ENCODE measurements around the gene WDFY2. TPM values are rescaled to one million over a fixed set of nuclear protein-coding genes. Genes with fewer than 3 reads are reported as not detected.

Gene WDFY2
- total and polyA plus RNA-seq, 2 experiments from 2014 or later = 6.9 to 14.2 TPM

DNA sequence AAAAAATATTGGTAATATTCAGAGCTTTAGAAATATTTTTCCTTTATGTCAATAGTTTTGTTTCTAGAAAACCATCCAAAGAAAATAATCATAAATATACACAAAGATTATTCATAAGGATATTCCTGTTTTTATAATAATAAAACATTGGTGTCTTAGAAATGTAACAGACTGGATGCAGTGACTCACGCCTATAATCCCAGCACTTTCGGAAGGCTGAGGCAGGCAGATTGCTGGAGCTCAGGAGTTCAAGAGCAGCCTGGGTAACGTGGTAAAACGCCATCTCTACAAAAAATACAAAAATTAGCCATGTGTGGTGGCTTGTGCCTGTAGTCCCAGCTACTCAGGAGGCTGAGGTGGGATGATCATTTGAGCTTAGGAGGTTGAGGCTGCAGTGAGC, 112.9 kb downstream of the WDFY2 start:
- H3K4me3 ChIP-seq = no peak overlapping the region
- whole genome bisulfite sequencing, 2 experiments (ENCODE audit: low coverage in 1 of 2, low lambda C conversion rate in 2 of 2, missing lambda C conversion rate in 2 of 2) = 89 to 92% methylated on average over 4 of the region's 4 CpGs
- H2AFZ ChIP-seq = no peak overlapping the region
- H3K27me3 ChIP-seq (replicated peaks; ENCODE audit: insufficient read depth) = no peaks in the 10 kb centered on the region
- H3K9me3 ChIP-seq (ENCODE audit: low read depth) = no peaks in the 10 kb centered on the region
- TF ChIP-seq EZH2phosphoT487 (IDR thresholded peaks at IDR 0.05; ENCODE audit: insufficient read depth, low read depth) (no peak), EZH2 (IDR thresholded peaks at IDR 0.05; ENCODE audit: insufficient read depth, poor library complexity, severe bottlenecking) (no peak)
- H3K27ac ChIP-seq = no peak overlapping the region
- H3K9me2 ChIP-seq (ENCODE audit: insufficient read depth) = no peaks in the 10 kb centered on the region
- no peaks in the 10 kb centered on the region for H3K36me3 ChIP-seq (ENCODE audit: low read depth)
- no peak overlapping the region for H3K9ac ChIP-seq
- H3K4me2 ChIP-seq (ENCODE audit: unreplicated experiment) = no peak overlapping the region
- no peaks in the 10 kb centered on the region for H3K4me1 ChIP-seq (ENCODE audit: insufficient read depth)
- H3F3A ChIP-seq (ENCODE audit: insufficient read depth) = no peaks in the 10 kb centered on the region
- no peaks in the 10 kb centered on the region for H4K20me1 ChIP-seq (ENCODE audit: insufficient read depth)
- peak; percentile 12 for DNase-seq
- H3K79me2 ChIP-seq (ENCODE audit: insufficient read depth) = peaks cover 87% of the 10 kb centered on the region
- in situ Hi-C loops (cut with MboI) = no loop called here

DNA sequence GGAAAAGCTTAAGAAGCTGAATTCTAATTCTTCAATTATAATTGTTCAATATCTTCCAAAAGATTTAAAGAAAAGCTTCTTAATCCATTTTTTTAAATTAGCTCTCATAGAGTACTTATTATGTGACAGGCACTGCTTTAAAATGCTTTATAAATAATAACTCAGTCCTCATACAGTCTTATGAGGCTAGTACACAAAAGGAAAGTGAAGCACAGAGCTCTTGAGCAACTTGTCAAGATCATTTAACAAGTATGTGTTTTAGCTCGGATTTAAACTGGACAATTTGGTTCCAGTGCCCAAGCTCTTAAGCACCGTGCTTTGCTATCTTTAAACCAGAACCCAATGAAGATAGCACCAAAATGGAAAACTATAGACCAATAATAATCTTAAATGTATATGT, 113.6 kb downstream of the WDFY2 start:
- H3K9ac ChIP-seq = no peak overlapping the region
- no peaks in the 10 kb centered on the region for H3K36me3 ChIP-seq (ENCODE audit: low read depth)
- no peak overlapping the region for H3K27ac ChIP-seq
- no peaks in the 10 kb centered on the region for H3F3A ChIP-seq (ENCODE audit: insufficient read depth)
- H3K4me2 ChIP-seq (ENCODE audit: unreplicated experiment) = no peak overlapping the region
- H3K4me1 ChIP-seq (ENCODE audit: insufficient read depth) = no peaks in the 10 kb centered on the region
- H3K79me2 ChIP-seq (ENCODE audit: insufficient read depth) = peaks cover 90% of the 10 kb centered on the region
- DNase-seq = no peak
- 96 to 98% methylated on average over 2 of the region's 2 CpGs for WGBS, 2 experiments (ENCODE audit: low coverage in 1 of 2, low lambda C conversion rate in 2 of 2, missing lambda C conversion rate in 2 of 2)
- no peaks in the 10 kb centered on the region for H4K20me1 ChIP-seq (ENCODE audit: insufficient read depth)
- no peaks in the 10 kb centered on the region for H3K9me3 ChIP-seq (ENCODE audit: low read depth)
- H3K9me2 ChIP-seq (ENCODE audit: insufficient read depth) = no peaks in the 10 kb centered on the region
- H2AFZ ChIP-seq = no peak overlapping the region
- in situ Hi-C loops (cut with MboI) = no loop called here
- no peaks in the 10 kb centered on the region for H3K27me3 ChIP-seq (replicated peaks; ENCODE audit: insufficient read depth)
- TF ChIP-seq EZH2phosphoT487 (IDR thresholded peaks at IDR 0.05; ENCODE audit: insufficient read depth, low read depth) (no peak), EZH2 (IDR thresholded peaks at IDR 0.05; ENCODE audit: insufficient read depth, poor library complexity, severe bottlenecking) (no peak)
- no peak overlapping the region for H3K4me3 ChIP-seq

DNA sequence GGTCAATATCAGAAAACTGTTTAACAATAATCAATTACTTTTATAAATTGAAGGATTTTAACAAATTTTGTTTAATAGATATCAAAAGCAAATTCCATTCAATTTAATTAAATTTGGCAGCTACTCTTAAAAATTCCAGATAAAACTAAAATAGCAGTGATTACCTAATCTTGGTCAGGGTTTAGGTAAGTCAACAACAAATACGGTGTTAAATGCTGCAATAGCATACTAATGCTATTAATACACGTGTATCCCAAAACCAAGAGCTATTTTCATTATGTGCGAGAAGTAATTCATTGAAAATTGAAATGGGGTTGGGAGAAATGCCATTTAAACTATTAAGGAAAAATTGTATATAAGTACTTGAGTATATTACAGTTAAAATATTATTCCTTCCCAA, 114.1 kb downstream of the WDFY2 start:
- H2AFZ ChIP-seq = no peak overlapping the region
- H3K27ac ChIP-seq = no peak overlapping the region
- DNase-seq = no peak
- H3F3A ChIP-seq (ENCODE audit: insufficient read depth) = no peaks in the 10 kb centered on the region
- H3K27me3 ChIP-seq (replicated peaks; ENCODE audit: insufficient read depth) = no peaks in the 10 kb centered on the region
- H4K20me1 ChIP-seq (ENCODE audit: insufficient read depth) = no peaks in the 10 kb centered on the region
- no peak for TF ChIP-seq EZH2 (IDR thresholded peaks at IDR 0.05; ENCODE audit: insufficient read depth, poor library complexity, severe bottlenecking)
- no peak for TF ChIP-seq EZH2phosphoT487 (IDR thresholded peaks at IDR 0.05; ENCODE audit: insufficient read depth, low read depth)
- no peaks in the 10 kb centered on the region for H3K4me1 ChIP-seq (ENCODE audit: insufficient read depth)
- no peak overlapping the region for H3K4me2 ChIP-seq (ENCODE audit: unreplicated experiment)
- in situ Hi-C loops (cut with MboI) = no loop called here
- H3K9ac ChIP-seq = no peak overlapping the region
- peaks cover 93% of the 10 kb centered on the region for H3K79me2 ChIP-seq (ENCODE audit: insufficient read depth)
- 81 to 86% methylated on average over 3 of the region's 3 CpGs for WGBS, 2 experiments (ENCODE audit: low coverage in 1 of 2, low lambda C conversion rate in 2 of 2, missing lambda C conversion rate in 2 of 2)
- no peak overlapping the region for H3K4me3 ChIP-seq
- H3K9me3 ChIP-seq (ENCODE audit: low read depth) = no peaks in the 10 kb centered on the region
- no peaks in the 10 kb centered on the region for H3K9me2 ChIP-seq (ENCODE audit: insufficient read depth)
- no peaks in the 10 kb centered on the region for H3K36me3 ChIP-seq (ENCODE audit: low read depth)

DNA sequence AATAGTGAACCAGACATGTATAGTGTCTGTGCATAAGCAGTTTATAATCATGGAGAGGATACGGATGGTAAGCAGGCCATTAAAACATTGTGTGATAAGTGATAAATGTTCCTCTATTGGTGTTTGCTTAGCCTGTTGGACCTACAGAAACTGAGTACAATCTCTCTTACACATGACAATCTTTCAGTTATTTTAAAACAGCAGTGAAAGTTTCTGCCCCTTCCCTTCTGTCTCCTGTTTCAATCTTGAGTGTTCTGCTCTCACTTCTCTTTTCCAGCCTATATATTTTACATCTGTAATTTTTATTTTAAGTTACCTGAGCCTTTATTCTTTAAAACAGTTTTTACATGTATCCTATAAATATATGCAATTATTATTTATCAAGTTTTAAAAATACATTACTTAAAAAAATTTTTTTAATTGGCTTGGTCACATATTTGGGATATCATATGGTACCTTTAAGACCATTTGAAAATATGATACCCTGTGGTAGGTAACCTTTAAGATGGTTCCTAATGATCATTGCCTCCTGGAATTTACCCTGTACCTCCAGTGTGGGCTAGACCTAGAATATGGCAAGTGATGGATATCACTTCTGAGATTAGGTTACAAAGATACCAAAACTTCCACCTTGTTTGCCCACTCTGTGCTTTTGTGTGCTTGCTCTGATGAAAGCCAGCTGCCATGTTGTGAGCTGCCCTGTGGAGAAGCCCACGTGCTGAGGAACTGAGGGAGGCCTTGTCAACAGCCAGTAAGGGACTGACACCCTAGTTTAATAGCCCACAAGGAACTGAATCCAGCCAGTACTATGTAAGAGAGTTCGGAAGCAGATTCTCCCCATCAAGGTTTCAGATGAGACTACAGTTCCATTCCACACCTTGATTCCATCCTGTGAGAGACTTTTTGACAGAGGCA, 120.4 kb downstream of the WDFY2 start:
- Histone ChIP-seq H3K4me2 (ENCODE audit: unreplicated experiment) (no peak overlapping the region), H3K4me1 (ENCODE audit: insufficient read depth) (no peaks in the 10 kb centered on the region), H3K4me3 (no peak overlapping the region), H3K27ac (no peak overlapping the region), H2AFZ (no peak overlapping the region), H3F3A (ENCODE audit: insufficient read depth) (peaks cover 10% of the 10 kb centered on the region; the same call in 1 of the 2 replicates), H4K20me1 (ENCODE audit: insufficient read depth) (no peaks in the 10 kb centered on the region), H3K9me3 (ENCODE audit: low read depth) (no peaks in the 10 kb centered on the region), H3K36me3 (ENCODE audit: low read depth) (peaks cover 20% of the 10 kb centered on the region), H3K27me3 (replicated peaks; ENCODE audit: insufficient read depth) (no peaks in the 10 kb centered on the region), H3K9ac (no peak overlapping the region), H3K79me2 (ENCODE audit: insufficient read depth) (peaks cover 86% of the 10 kb centered on the region), H3K9me2 (ENCODE audit: insufficient read depth) (no peaks in the 10 kb centered on the region; the same call in 1 of the 2 replicates)
- in situ Hi-C loops (cut with MboI) = no loop called here
- no peak for DNase-seq
- TF ChIP-seq EZH2phosphoT487 (IDR thresholded peaks at IDR 0.05; ENCODE audit: insufficient read depth, low read depth) = no peak
- TF ChIP-seq EZH2 (IDR thresholded peaks at IDR 0.05; ENCODE audit: insufficient read depth, poor library complexity, severe bottlenecking) = no peak
- WGBS, 2 experiments (ENCODE audit: low coverage in 1 of 2, low lambda C conversion rate in 2 of 2, missing lambda C conversion rate in 2 of 2) = 68 to 76% methylated on average over 3 of the region's 3 CpGs

All from GM23248 (cell line).